HepG2 (cell line): ENCODE measurements around the gene CACNA1G. TPM values are rescaled to one million over a fixed set of nuclear protein-coding genes. Genes with fewer than 3 reads are reported as not detected.
A peak's percentile ranks its signal among the peaks of the same experiment; 100 is the strongest.

Experiments used
- E2F1 ChIP-seq: sonication (generic); formaldehyde crosslinking; IDR thresholded peaks from 2 replicates; pipeline ENCODE4 v1.5.0; 2020; ENCODE audit warnings: missing genetic modification reagents
- ELK4 ChIP-seq: sonication (generic); formaldehyde crosslinking; IDR thresholded peaks from 2 replicates; pipeline ENCODE4 v1.9.0; 2021; ENCODE audit warnings: missing genetic modification reagents, borderline replicate concordance
- ETV5 ChIP-seq: IDR thresholded peaks from 2 replicates; pipeline ENCODE4 v1.6.1; 2018; ENCODE audit warnings: missing biosample characterization, missing genetic modification reagents, inconsistent platforms, borderline replicate concordance
- JUNB ChIP-seq: sonication (generic); formaldehyde crosslinking; IDR thresholded peaks from 2 replicates; pipeline ENCODE4 v1.8.0; 2022; ENCODE audit warnings: missing genetic modification reagents, mild to moderate bottlenecking, borderline replicate concordance
- NFIB ChIP-seq: sonication (generic); formaldehyde crosslinking; IDR thresholded peaks from 2 replicates; pipeline ENCODE4 v1.9.0; 2021; ENCODE audit warnings: missing genetic modification reagents, mild to moderate bottlenecking, borderline replicate concordance
- POGZ ChIP-seq: sonication (generic); formaldehyde crosslinking; IDR thresholded peaks from 2 replicates; pipeline ENCODE4 v1.4.0; 2020; ENCODE audit warnings: mild to moderate bottlenecking, missing genetic modification reagents
- RBAK ChIP-seq: sonication (generic); formaldehyde crosslinking; IDR thresholded peaks from 2 replicates; pipeline ENCODE4 v1.5.1; 2020; ENCODE audit warnings: mild to moderate bottlenecking, missing genetic modification reagents
- RFXANK ChIP-seq: IDR thresholded peaks from 2 replicates; pipeline ENCODE4 v1.6.1; 2016
- RNF219 ChIP-seq: sonication (generic); formaldehyde crosslinking; IDR thresholded peaks from 2 replicates; pipeline ENCODE4 v1.5.0; 2020; ENCODE audit warnings: mild to moderate bottlenecking, missing genetic modification reagents
- SRSF4 ChIP-seq: fragments of 200-400 bp; formaldehyde crosslinking; IDR thresholded peaks from one replicate; pipeline ENCODE4 v1.6.1; 2018; ENCODE audit warnings: mild to moderate bottlenecking, low read depth, low read length, moderate library complexity; ENCODE audit not compliant: poor library complexity, severe bottlenecking
- TOPORS ChIP-seq: sonication (generic); formaldehyde crosslinking; IDR thresholded peaks from 2 replicates; pipeline ENCODE4 v1.8.0; 2023; ENCODE audit warnings: mild to moderate bottlenecking, missing genetic modification reagents
- ZNF136 ChIP-seq: sonication (generic); formaldehyde crosslinking; IDR thresholded peaks from 2 replicates; pipeline ENCODE4 v1.8.1; 2022; ENCODE audit warnings: low read depth, mild to moderate bottlenecking, moderate library complexity, missing genetic modification reagents
- ZNF17 ChIP-seq: sonication (generic); formaldehyde crosslinking; IDR thresholded peaks from 2 replicates; pipeline ENCODE4 v1.5.0; 2020; ENCODE audit warnings: mild to moderate bottlenecking, missing genetic modification reagents
- ZNF275 ChIP-seq: sonication (generic); formaldehyde crosslinking; IDR thresholded peaks from 2 replicates; pipeline ENCODE4 v1.8.0; 2022; ENCODE audit warnings: missing genetic modification reagents, mild to moderate bottlenecking, inconsistent platforms, borderline replicate concordance
- ZNF44 ChIP-seq: sonication (generic); formaldehyde crosslinking; IDR thresholded peaks from 2 replicates; pipeline ENCODE4 v1.5.1; 2020; ENCODE audit warnings: mild to moderate bottlenecking, missing genetic modification reagents
- ZNF576 ChIP-seq: sonication (generic); formaldehyde crosslinking; IDR thresholded peaks from 2 replicates; pipeline ENCODE4 v1.4.0; 2020; ENCODE audit warnings: mild to moderate bottlenecking, missing genetic modification reagents
- ZNF619 ChIP-seq: sonication (generic); formaldehyde crosslinking; IDR thresholded peaks from 2 replicates; pipeline ENCODE4 v1.4.0; 2020; ENCODE audit warnings: mild to moderate bottlenecking, missing genetic modification reagents
- ZNF792 ChIP-seq: IDR thresholded peaks from 2 replicates; pipeline ENCODE4 v1.6.1; 2016
- ZXDC ChIP-seq: sonication (generic); formaldehyde crosslinking; IDR thresholded peaks from 2 replicates; pipeline ENCODE4 v1.5.0; 2020; ENCODE audit warnings: mild to moderate bottlenecking, missing genetic modification reagents
- polyA plus RNA-seq, 8 experiments: library from polyadenylated mRNA; depleted of rRNA in 3 of 8; stranded (reverse) in 7 of 8; unstranded in 1 of 8; fragments of >200 nt; fragmentation: Illumina TruSeq in 4 of 8; extraction: Trizol in 4 of 8; gene quantifications; 2 replicates each; pipeline versions ENCODE4 v1.2.1 to v1.2.3, GENCODE V29; 2011 to 2016; ENCODE audit warnings: low read depth in 4 of 8, missing spikeins in 1 of 8, mixed read lengths in 1 of 8; ENCODE audit not compliant: insufficient read depth in 1 of 8
- total RNA-seq, 5 experiments: library from RNA; depleted of rRNA; stranded (reverse); fragments of >200 nt; fragmentation: Illumina TruSeq; extraction: Trizol; gene quantifications; 2 replicates each; pipeline ENCODE4 v1.2.3, GENCODE V29; 2016; ENCODE audit warnings: low read depth in 1 of 5

CACNA1G gene
- total and polyA plus RNA-seq, 2 of the 13 experiments (the other 11 are each of a cell fraction or from before 2014, with no cell fraction given) = 0.02 TPM; not detected in 1

- TF ChIP-seq E2F1 (CRISPR knock-in tag) = no peak
- no peak for TF ChIP-seq ELK4 (CRISPR knock-in tag)
- TF ChIP-seq ZNF619 = no peak
- no peak for TF ChIP-seq RNF219 (CRISPR knock-in tag)
- TF ChIP-seq RFXANK = 0 out of 2 replicates have a peak, but pooled peaks have one; percentile 24
- TF ChIP-seq ZXDC (CRISPR knock-in tag) = no peak
- TF ChIP-seq TOPORS (CRISPR knock-in tag) = no peak
- no peak for TF ChIP-seq JUNB (CRISPR knock-in tag)
- no peak for TF ChIP-seq ETV5 (CRISPR knock-in tag)
- TF ChIP-seq RBAK = no peak
- no peak; the same call in 1 of the 2 replicates for TF ChIP-seq ZNF792 (CRISPR knock-in tag)
- no peak for TF ChIP-seq ZNF17 (CRISPR knock-in tag)
- no peak for TF ChIP-seq ZNF44 (CRISPR knock-in tag)
- no peak for TF ChIP-seq SRSF4
- no peak for TF ChIP-seq ZNF136 (CRISPR knock-in tag)
- no peak for TF ChIP-seq ZNF576 (CRISPR knock-in tag)
- no peak for TF ChIP-seq NFIB (CRISPR knock-in tag)
- TF ChIP-seq POGZ (CRISPR knock-in tag) = no peak; the same call in 1 of the 2 replicates
- TF ChIP-seq ZNF275 (CRISPR knock-in tag) = no peak
Observed at GRCh38 chr17:50517504-50518383, 42.8 kb upstream of the CACNA1G start (continued).
